MM.1S (cell line): ENCODE results near the gene ASB5.
"Not testable (repeated sequence)": the region's sequence is repeated elsewhere in the genome, so short reads cannot be mapped to it uniquely, and the experiment has no call there.

Experiments
- DNase-seq: peaks from one replicate; pipeline ENCODE4 v3.0.0-alpha.2; 2015
- H2AFZ ChIP-seq: fragments of 300-600 bp; sonication (generic); 2 replicates; pipeline ENCODE4 v1.6.0; 2016; ENCODE audit warnings: antibody characterized with exemption, low read length
- H3F3A ChIP-seq: fragments of 300-600 bp; sonication (generic); 2 replicates; pipeline ENCODE4 v1.6.1; 2016; ENCODE audit warnings: mild to moderate bottlenecking, antibody characterized with exemption, low read length, moderate library complexity, mixed read lengths; ENCODE audit not compliant: insufficient read depth
- H3K27ac ChIP-seq: fragments of 300-600 bp; sonication (generic); 2 replicates; pipeline ENCODE4 v1.5.1; 2016; ENCODE audit warnings: mild to moderate bottlenecking, low read length
- H3K27me3 ChIP-seq: fragments of 300-600 bp; sonication (generic); replicated peaks from 2 replicates; pipeline ENCODE4 v1.6.0; 2016; ENCODE audit warnings: low read length; ENCODE audit not compliant: insufficient read depth
- H3K36me3 ChIP-seq: fragments of 300-600 bp; sonication (generic); replicated peaks from 2 replicates; pipeline ENCODE4 v1.6.1; 2016; ENCODE audit warnings: mild to moderate bottlenecking, low read length, mixed read lengths; ENCODE audit not compliant: insufficient read depth
- H3K4me1 ChIP-seq: fragments of 300-600 bp; sonication (generic); 2 replicates; pipeline ENCODE4 v1.6.1; 2016; ENCODE audit warnings: low read length, mixed read lengths
- H3K4me2 ChIP-seq: fragments of 300-600 bp; sonication (generic); 2 replicates; pipeline ENCODE4 v1.6.0; 2016; ENCODE audit warnings: low read depth, low read length
- H3K4me3 ChIP-seq: fragments of 300-600 bp; sonication (generic); 2 replicates; pipeline ENCODE4 v1.5.1; 2016; ENCODE audit warnings: low read length, mixed read lengths
- H3K79me2 ChIP-seq: fragments of 300-600 bp; sonication (generic); 2 replicates; pipeline ENCODE4 v1.6.1; 2016; ENCODE audit warnings: mixed run types, low read length, mixed read lengths
- H3K9ac ChIP-seq: fragments of 300-600 bp; sonication (generic); 2 replicates; pipeline ENCODE4 v1.6.1; 2016; ENCODE audit warnings: low read length, mixed read lengths
- H3K9me2 ChIP-seq: fragments of 300-600 bp; sonication (generic); replicated peaks from 2 replicates; pipeline ENCODE4 v1.6.1; 2016; ENCODE audit warnings: mild to moderate bottlenecking, low read length, mixed read lengths; ENCODE audit not compliant: insufficient read depth
- H3K9me3 ChIP-seq: fragments of 300-600 bp; sonication (generic); replicated peaks from 2 replicates; pipeline ENCODE4 v1.6.1; 2016; ENCODE audit warnings: mild to moderate bottlenecking, low read length, mixed read lengths; ENCODE audit not compliant: insufficient read depth
- H4K20me1 ChIP-seq: fragments of 300-600 bp; sonication (generic); 2 replicates; pipeline ENCODE4 v1.6.1; 2016; ENCODE audit warnings: mild to moderate bottlenecking, low read length, moderate library complexity, mixed read lengths; ENCODE audit not compliant: insufficient read depth
- EZH2 ChIP-seq: fragments of 300-600 bp; sonication (generic); optimal IDR thresholded peaks from 2 replicates; pipeline ENCODE3; 2017; ENCODE audit warnings: low read depth, mild to moderate bottlenecking, antibody characterized with exemption, low read length, mixed read lengths
- EZH2phosphoT487 ChIP-seq: fragments of 300-600 bp; sonication (generic); IDR thresholded peaks from 2 replicates; pipeline ENCODE4 v1.6.1; 2018; ENCODE audit warnings: antibody characterized with exemption, low read length
- TF ChIP-seq, protein P1 (sequence below): fragments of 300-600 bp; sonication (generic); IDR thresholded peaks from 2 replicates; pipeline ENCODE4 v1.5.1; 2016; ENCODE audit warnings: antibody characterized with exemption, low read length, mixed read lengths

ASB5 gene

DNA sequence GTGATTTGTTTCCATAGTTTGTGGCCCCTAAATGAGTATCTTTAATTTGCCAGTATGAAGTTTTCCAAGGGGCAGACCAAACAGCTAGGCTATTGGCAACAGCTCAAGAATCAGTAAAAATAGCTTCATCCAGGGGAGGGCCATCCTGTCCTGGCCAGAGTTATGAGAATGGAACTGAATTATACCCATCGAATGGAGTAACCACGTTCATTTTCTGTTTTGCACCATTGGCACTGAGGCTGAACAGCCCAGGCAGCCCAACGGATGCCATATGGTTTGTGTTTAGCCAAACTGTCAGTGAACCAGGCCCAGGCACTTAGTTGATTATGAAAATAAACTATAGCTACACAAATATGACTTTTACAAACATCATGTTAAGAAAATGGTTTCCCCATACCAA is 17.7 kb upstream of the ASB5 start:
- H3K4me3 ChIP-seq: no peak overlapping the region
- H3K9ac ChIP-seq: no peak overlapping the region
- no peaks in the 10 kb centered on the region for H3K9me2 ChIP-seq
- H3K4me1 ChIP-seq: no peaks in the 10 kb centered on the region
- H3K9me3 ChIP-seq: no peaks in the 10 kb centered on the region
- no peak overlapping the region for H3K27ac ChIP-seq
- no peaks in the 10 kb centered on the region for H3K79me2 ChIP-seq
- DNase-seq: no peak
- H3F3A ChIP-seq: no peaks in the 10 kb centered on the region
- H3K4me2 ChIP-seq: no peak overlapping the region
- no peaks in the 10 kb centered on the region for H4K20me1 ChIP-seq
- no peaks in the 10 kb centered on the region for H3K27me3 ChIP-seq
- no peak overlapping the region for H2AFZ ChIP-seq
- no peaks in the 10 kb centered on the region for H3K36me3 ChIP-seq
- TF ChIP-seq EZH2 (no peak), EZH2phosphoT487 (no peak)
- TF ChIP-seq, protein P1, sequence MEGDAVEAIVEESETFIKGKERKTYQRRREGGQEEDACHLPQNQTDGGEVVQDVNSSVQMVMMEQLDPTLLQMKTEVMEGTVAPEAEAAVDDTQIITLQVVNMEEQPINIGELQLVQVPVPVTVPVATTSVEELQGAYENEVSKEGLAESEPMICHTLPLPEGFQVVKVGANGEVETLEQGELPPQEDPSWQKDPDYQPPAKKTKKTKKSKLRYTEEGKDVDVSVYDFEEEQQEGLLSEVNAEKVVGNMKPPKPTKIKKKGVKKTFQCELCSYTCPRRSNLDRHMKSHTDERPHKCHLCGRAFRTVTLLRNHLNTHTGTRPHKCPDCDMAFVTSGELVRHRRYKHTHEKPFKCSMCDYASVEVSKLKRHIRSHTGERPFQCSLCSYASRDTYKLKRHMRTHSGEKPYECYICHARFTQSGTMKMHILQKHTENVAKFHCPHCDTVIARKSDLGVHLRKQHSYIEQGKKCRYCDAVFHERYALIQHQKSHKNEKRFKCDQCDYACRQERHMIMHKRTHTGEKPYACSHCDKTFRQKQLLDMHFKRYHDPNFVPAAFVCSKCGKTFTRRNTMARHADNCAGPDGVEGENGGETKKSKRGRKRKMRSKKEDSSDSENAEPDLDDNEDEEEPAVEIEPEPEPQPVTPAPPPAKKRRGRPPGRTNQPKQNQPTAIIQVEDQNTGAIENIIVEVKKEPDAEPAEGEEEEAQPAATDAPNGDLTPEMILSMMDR: no peak

DNA sequence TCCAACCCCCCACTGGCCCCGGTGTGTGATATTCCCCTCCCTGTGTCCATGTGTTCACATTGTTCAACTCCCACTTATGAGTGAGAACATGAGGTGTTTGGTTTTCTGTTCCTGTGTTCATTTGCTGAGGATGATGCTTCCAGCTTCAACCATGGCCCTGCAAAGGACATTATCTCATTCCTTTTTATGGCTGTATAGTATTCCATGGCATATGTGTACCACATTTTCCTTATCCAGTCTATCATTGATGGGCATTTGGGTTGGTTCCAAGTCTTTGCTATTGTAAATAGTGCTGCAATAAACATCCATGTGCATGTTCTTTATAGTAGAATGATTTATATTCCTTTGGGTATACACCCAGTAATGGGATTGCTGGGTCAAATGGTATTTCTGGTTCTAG is 10.5 kb upstream of the ASB5 start:
- not testable (repeated sequence) for H3K27me3 ChIP-seq, H3K4me2 ChIP-seq, H3K9me3 ChIP-seq, H4K20me1 ChIP-seq, H3K79me2 ChIP-seq, DNase-seq, H2AFZ ChIP-seq, H3F3A ChIP-seq, H3K27ac ChIP-seq, H3K9me2 ChIP-seq, H3K4me1 ChIP-seq, H3K36me3 ChIP-seq, H3K4me3 ChIP-seq, H3K9ac ChIP-seq

DNA sequence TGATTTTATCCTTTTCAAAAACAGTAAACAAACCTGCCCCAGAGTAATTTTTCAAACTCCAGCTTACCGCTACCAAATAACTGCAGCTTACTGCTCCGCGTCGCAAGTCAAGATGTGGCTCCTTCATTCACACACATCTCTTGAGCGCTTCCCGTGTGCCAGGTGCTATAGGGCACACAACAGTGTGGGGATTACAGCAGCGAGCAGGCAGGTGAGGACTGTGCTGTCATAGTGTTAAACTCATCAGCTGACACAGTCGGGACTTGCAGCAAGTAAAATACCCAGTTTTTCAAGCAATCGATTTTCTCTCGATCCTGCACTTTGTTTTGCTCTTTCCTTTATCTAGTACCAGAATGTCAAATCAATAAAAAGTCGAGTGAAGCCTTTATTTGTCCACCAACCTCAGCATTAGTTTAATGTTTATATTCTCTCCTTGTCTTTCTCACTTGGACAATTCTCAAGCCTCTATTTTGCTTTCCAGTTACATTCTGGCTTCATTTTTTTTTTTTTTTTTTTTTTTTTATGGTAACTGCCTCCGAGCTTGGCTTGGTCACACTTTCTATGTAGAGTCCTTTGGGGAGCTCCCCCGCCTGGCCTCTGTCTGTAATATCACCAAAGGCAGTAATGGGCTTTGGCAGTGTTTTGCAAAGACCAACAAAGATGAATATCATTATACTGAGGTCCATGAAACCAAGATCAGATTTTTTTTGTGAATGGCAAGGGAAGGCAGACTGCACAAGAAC is 8.3 kb upstream of the ASB5 start:
- Histone ChIP-seq H4K20me1 (no peaks in the 10 kb centered on the region), H3K36me3 (no peaks in the 10 kb centered on the region), H3K4me2 (no peak overlapping the region), H3K4me1 (peaks cover 6% of the 10 kb centered on the region; the same call in 1 of the 2 replicates), H3K27me3 (no peaks in the 10 kb centered on the region), H3K79me2 (no peaks in the 10 kb centered on the region), H3F3A (no peaks in the 10 kb centered on the region), H2AFZ (no peak overlapping the region), H3K4me3 (no peak overlapping the region), H3K27ac (no peak overlapping the region), H3K9me3 (no peaks in the 10 kb centered on the region), H3K9ac (no peak overlapping the region), H3K9me2 (no peaks in the 10 kb centered on the region)
- TF ChIP-seq EZH2: no peak
- TF ChIP-seq, protein P1: peak; percentile 51
- TF ChIP-seq EZH2phosphoT487: no peak
- DNase-seq: peak; percentile 62

DNA sequence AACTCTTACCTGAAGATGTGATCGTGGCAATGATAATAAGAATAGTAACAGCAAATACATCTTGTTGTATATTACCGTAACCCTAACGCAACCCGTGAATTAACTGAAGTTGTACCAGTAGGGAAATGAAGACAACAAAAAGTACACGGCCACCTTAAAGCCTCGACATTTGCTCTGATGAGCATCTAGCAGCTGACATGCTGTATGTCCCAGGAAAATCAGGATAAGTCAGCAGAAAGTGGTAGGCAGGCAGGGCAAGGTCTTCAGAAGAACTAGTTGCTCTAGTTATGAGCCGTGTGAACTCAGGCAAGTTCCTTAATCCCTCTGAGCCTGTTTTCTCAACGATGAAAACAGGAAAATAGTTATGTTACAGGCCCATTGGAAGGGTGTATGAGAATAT is 7.7 kb upstream of the ASB5 start:
- TF ChIP-seq EZH2: no peak

More for the DNA sequence above, 7.7 kb upstream of the ASB5 start:
- Histone ChIP-seq H3K4me3 (no peak overlapping the region), H3K4me1 (peaks cover 6% of the 10 kb centered on the region; the same call in 1 of the 2 replicates), H3K79me2 (no peaks in the 10 kb centered on the region), H3K4me2 (no peak overlapping the region), H3K9ac (no peak overlapping the region), H3K36me3 (no peaks in the 10 kb centered on the region), H3K9me2 (no peaks in the 10 kb centered on the region), H3K27ac (no peak overlapping the region), H2AFZ (no peak overlapping the region), H3K27me3 (no peaks in the 10 kb centered on the region), H3F3A (no peaks in the 10 kb centered on the region), H4K20me1 (no peaks in the 10 kb centered on the region), H3K9me3 (no peaks in the 10 kb centered on the region)
- DNase-seq: no peak
